Measurements from ENCODE around the gene DOC2B. TPM values are rescaled to one million over a fixed set of nuclear protein-coding genes. Genes with fewer than 3 reads are reported as not detected.

Gene DOC2B
- total and polyA plus RNA-seq, 12 donors: 2.6 to 15.7 (median 5.9) TPM

DNA sequence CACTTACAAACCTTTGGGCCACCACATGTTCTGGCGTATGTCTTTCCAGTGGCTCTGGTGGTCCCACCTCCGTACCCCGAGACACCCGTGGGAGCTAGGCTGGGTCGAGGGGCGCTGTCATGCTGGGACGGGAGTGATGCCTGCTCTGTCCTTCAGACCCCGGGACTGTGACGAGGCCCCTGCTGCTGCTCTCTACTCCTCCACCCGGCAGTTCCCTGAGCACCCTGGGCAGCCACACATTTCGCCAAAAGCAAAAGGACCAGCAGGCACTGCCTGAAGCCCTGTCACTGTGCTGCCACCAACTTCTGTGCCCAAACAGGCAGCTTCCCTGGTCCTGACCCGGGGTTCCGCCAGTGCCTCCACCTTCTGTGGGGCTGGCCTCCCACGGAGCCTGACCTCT lies 15.5 kb downstream of the DOC2B start:
- Histone ChIP-seq H3K4me3 (no peak overlapping the region), H3K9me3 (replicated peaks in 1 of 3) (no peaks in the 10 kb centered on the region), H3K36me3 (replicated peaks in 1 of 2) (no peaks in the 10 kb centered on the region), H3K4me1 (replicated peaks in 1 of 2) (no peaks in the 10 kb centered on the region), H3K27ac (no peak overlapping the region), H3K27me3 (no peaks in the 10 kb centered on the region)
- TF ChIP-seq CTCF (IDR thresholded peaks at IDR 0.05) (no peak), POLR2A (IDR thresholded peaks at IDR 0.05) (no peak)
- intact Hi-C loops (cut with DNase I): no loop called here
- no peak for DNase-seq
- WGBS, 4 donors: 90 to 93% (median 92%) methylated on average over 14 of the region's 14 CpGs

GRCh38 chr17:164303-165235 lies 16.9 kb downstream of the DOC2B start:
- no peak overlapping the region for H3K4me3 ChIP-seq
- no peaks in the 10 kb centered on the region for H3K36me3 ChIP-seq (replicated peaks in 1 of 2)
- peak; percentile 52 to 85 (median 70) for DNase-seq
- 54 to 73% (median 64%) methylated on average over 8 to 16 of the region's 16 CpGs for WGBS, 4 donors
- H3K27me3 ChIP-seq: no peaks in the 10 kb centered on the region
- TF ChIP-seq POLR2A (IDR thresholded peaks at IDR 0.05) (no peak), CTCF (IDR thresholded peaks at IDR 0.05) (peak; percentile 31 to 75 (median 66))
- H3K9me3 ChIP-seq (replicated peaks in 1 of 3): no peaks in the 10 kb centered on the region
- intact Hi-C loops (cut with DNase I): loop anchor here (5.0 kb wide), 1 partner anchor 223 kb away; no protein-coding TSS in a partner anchor
- H3K27ac ChIP-seq: no peak overlapping the region
- no peaks in the 10 kb centered on the region for H3K4me1 ChIP-seq (replicated peaks in 1 of 2)

- H3K27me3 ChIP-seq: no peaks in the 10 kb centered on the region
- DNase-seq: no peak
- H3K4me1 ChIP-seq (replicated peaks in 1 of 2): no peaks in the 10 kb centered on the region
- H3K4me3 ChIP-seq: no peak overlapping the region
- intact Hi-C loops (cut with DNase I): loop anchor here (5.0 kb wide), 1 partner anchor 224 kb away; no protein-coding TSS in a partner anchor
- H3K27ac ChIP-seq: no peak overlapping the region
- WGBS, 4 donors: 88 to 94% (median 92%) methylated on average over 8 to 11 of the region's 11 CpGs
- no peaks in the 10 kb centered on the region for H3K36me3 ChIP-seq (replicated peaks in 1 of 2)
- no peaks in the 10 kb centered on the region for H3K9me3 ChIP-seq (replicated peaks in 1 of 3)
- TF ChIP-seq CTCF (IDR thresholded peaks at IDR 0.05) (no peak), POLR2A (IDR thresholded peaks at IDR 0.05) (no peak)
These were observed 17.8 kb downstream of the DOC2B start for GRCh38 chr17:163514-164098.

GRCh38 chr17:162689-163088 lies 18.8 kb downstream of the DOC2B start:
- no peaks in the 10 kb centered on the region for H3K27me3 ChIP-seq

More at GRCh38 chr17:162689-163088, 18.8 kb downstream of the DOC2B start:
- no peak overlapping the region for H3K4me3 ChIP-seq
- H3K9me3 ChIP-seq (replicated peaks in 1 of 3): no peaks in the 10 kb centered on the region
- H3K27ac ChIP-seq: no peak overlapping the region
- DNase-seq: no peak
- TF ChIP-seq CTCF (IDR thresholded peaks at IDR 0.05): no peak
- no peak for TF ChIP-seq POLR2A (IDR thresholded peaks at IDR 0.05)
- H3K4me1 ChIP-seq (replicated peaks in 1 of 2): no peaks in the 10 kb centered on the region
- intact Hi-C loops (cut with DNase I): loop anchor here (5.0 kb wide), 1 partner anchor 225 kb away; no protein-coding TSS in a partner anchor
- 88 to 95% (median 91%) methylated on average over 8 to 11 of the region's 11 CpGs for WGBS, 4 donors
- H3K36me3 ChIP-seq (replicated peaks in 1 of 2): no peaks in the 10 kb centered on the region
